ENCODE measurements around the gene CLIP4.

CLIP4 gene

GRCh38 chr2:29209551-29209950 lies 94.3 kb downstream of the CLIP4 start:
- no peak for ATAC-seq

GRCh38 chr2:29212009-29212408 lies 96.8 kb downstream of the CLIP4 start:
- ATAC-seq: no peak
- TF ChIP-seq ISL1 (CRISPR knock-in tag; IDR thresholded peaks at IDR 0.05) (no peak), ZC3H10 (CRISPR knock-in tag; IDR thresholded peaks at IDR 0.05) (no peak), ZFP3 (CRISPR knock-in tag; IDR thresholded peaks at IDR 0.05) (no peak), ARNTL (CRISPR knock-in tag; IDR thresholded peaks at IDR 0.05; ENCODE audit: borderline replicate concordance, low read depth) (no peak), POU6F1 (CRISPR knock-in tag; IDR thresholded peaks at IDR 0.05; ENCODE audit: borderline replicate concordance, low read depth) (no peak), PATZ1 (CRISPR knock-in tag; IDR thresholded peaks at IDR 0.05; ENCODE audit: borderline replicate concordance) (no peak), OSR1 (CRISPR knock-in tag; IDR thresholded peaks at IDR 0.05) (no peak), TSHZ2 (CRISPR knock-in tag; IDR thresholded peaks at IDR 0.05) (no peak), BACH2 (CRISPR knock-in tag; IDR thresholded peaks at IDR 0.05; ENCODE audit: borderline replicate concordance) (no peak), RARB (CRISPR knock-in tag; IDR thresholded peaks at IDR 0.05) (no peak), TOX (CRISPR knock-in tag; IDR thresholded peaks at IDR 0.05; ENCODE audit: borderline replicate concordance) (no peak), SNAI2 (CRISPR knock-in tag; IDR thresholded peaks at IDR 0.05) (no peak), ZNF565 (CRISPR knock-in tag; conservative IDR thresholded peaks at IDR 0.05; ENCODE audit: low read depth) (no peak), ZFP30 (CRISPR knock-in tag; IDR thresholded peaks at IDR 0.05) (no peak), TCF4 (CRISPR knock-in tag; IDR thresholded peaks at IDR 0.05; ENCODE audit: borderline replicate concordance) (no peak), ESRRG (CRISPR knock-in tag; IDR thresholded peaks at IDR 0.05) (no peak), ZNF70 (CRISPR knock-in tag; IDR thresholded peaks at IDR 0.05) (no peak)

More at GRCh38 chr2:29209551-29209950, 94.3 kb downstream of the CLIP4 start:
- no peak for TF ChIP-seq TCF4 (CRISPR knock-in tag; IDR thresholded peaks at IDR 0.05; ENCODE audit: borderline replicate concordance)
- TF ChIP-seq CSDC2 (CRISPR knock-in tag; IDR thresholded peaks at IDR 0.05): no peak
- TF ChIP-seq CSRNP3 (CRISPR knock-in tag; IDR thresholded peaks at IDR 0.05): no peak
- no peak for TF ChIP-seq ARNTL (CRISPR knock-in tag; IDR thresholded peaks at IDR 0.05; ENCODE audit: borderline replicate concordance, low read depth)
- TF ChIP-seq TSHZ2 (CRISPR knock-in tag; IDR thresholded peaks at IDR 0.05): no peak
- no peak for TF ChIP-seq BACH2 (CRISPR knock-in tag; IDR thresholded peaks at IDR 0.05; ENCODE audit: borderline replicate concordance)
- TF ChIP-seq OSR1 (CRISPR knock-in tag; IDR thresholded peaks at IDR 0.05): no peak
- TF ChIP-seq ISL1 (CRISPR knock-in tag; IDR thresholded peaks at IDR 0.05): no peak
- TF ChIP-seq PATZ1 (CRISPR knock-in tag; IDR thresholded peaks at IDR 0.05; ENCODE audit: borderline replicate concordance): no peak
- no peak for TF ChIP-seq ESRRG (CRISPR knock-in tag; IDR thresholded peaks at IDR 0.05)
- TF ChIP-seq ZC3H10 (CRISPR knock-in tag; IDR thresholded peaks at IDR 0.05): no peak
- TF ChIP-seq RARB (CRISPR knock-in tag; IDR thresholded peaks at IDR 0.05): no peak

Measured in SK-N-SH treated with all-trans-retinoic acid at 6 μM for 48 hours (cell line).